Measurements from ENCODE around the gene MLC1.

Gene MLC1

GRCh38 chr22:50057278-50058060 is 27.8 kb downstream of the MLC1 start:
- DNase-seq: no peak

- no peak for DNase-seq
Measured at GRCh38 chr22:50056214-50056972, 28.8 kb downstream of the MLC1 start.

- no peak for DNase-seq
Measured at GRCh38 chr22:50053861-50054260, 31.4 kb downstream of the MLC1 start.

GRCh38 chr22:50051930-50052329 is 33.3 kb downstream of the MLC1 start:
- no peak for DNase-seq

GRCh38 chr22:50049299-50050195 is 35.7 kb downstream of the MLC1 start:
- no peak for DNase-seq

GRCh38 chr22:50048836-50049235 is 36.4 kb downstream of the MLC1 start:
- no peak for DNase-seq

- DNase-seq: no peak
Measured at GRCh38 chr22:50048061-50048765, 37.0 kb downstream of the MLC1 start.

GRCh38 chr22:50047346-50047745 is 37.9 kb downstream of the MLC1 start:
- DNase-seq: no peak

GRCh38 chr22:50046481-50047245 is 38.6 kb downstream of the MLC1 start:
- DNase-seq: no peak

- DNase-seq: no peak
Measured at GRCh38 chr22:50046019-50046415, 39.2 kb downstream of the MLC1 start.

GRCh38 chr22:50045211-50046018 is 39.8 kb downstream of the MLC1 start:
- DNase-seq: no peak

- no peak for DNase-seq
Measured at GRCh38 chr22:50044485-50045118, 40.6 kb downstream of the MLC1 start.

GRCh38 chr22:50041361-50042065 is 43.7 kb downstream of the MLC1 start:
- DNase-seq: no peak

GRCh38 chr22:50040717-50041116 is 44.5 kb downstream of the MLC1 start:
- no peak for DNase-seq

- DNase-seq: no peak
Measured at GRCh38 chr22:50039669-50040443, 45.4 kb downstream of the MLC1 start.

GRCh38 chr22:50035976-50036724 is 49.1 kb downstream of the MLC1 start:
- DNase-seq: no peak

GRCh38 chr22:50035131-50035881 is 49.9 kb downstream of the MLC1 start:
- DNase-seq: no peak
